RWPE1 (cell line): ENCODE results near the gene CWC27.

Source experiments
- CTCF ChIA-PET: fragments of 350-600 bp; sonication (Branson Sonifier 250); formaldehyde crosslinking; extraction: SDS; loops from one replicate; lab custom pipeline; 2021; lab: Yijun Ruan, JAX
- POLR2A ChIA-PET: fragments of 400-600 bp; formaldehyde crosslinking; extraction: SDS; loops from one replicate; lab custom pipeline; 2020; ENCODE audit warnings: antibody characterized with exemption; ENCODE audit not compliant: low non-redundant PET; lab: Yijun Ruan, JAX
- DNase-seq: peaks from one replicate; pipeline ENCODE4 v3.0.0; 2012; ENCODE audit warnings: low spot score
- H3K27ac ChIP-seq: fragments of 450-650 bp; 2 replicates; pipeline ENCODE4 v1.5.1; 2017
- CTCF ChIP-seq: fragments of 450-650 bp; conservative IDR thresholded peaks from 2 replicates; pipeline ENCODE4 v1.5.1; 2017; ENCODE audit warnings: low read depth, mild to moderate bottlenecking

The CWC27 gene

GRCh38 chr5:64775291-64775690, 6.6 kb downstream of the CWC27 start:
- H3K27ac ChIP-seq, result no peak overlapping the region
- no peak for TF ChIP-seq CTCF
- ChIA-PET CTCF (interaction anchor here (0.6 to 1.2 kb wide), 2 partner anchors 9 to 691 kb away, joined by 4 to 5 read pairs; no protein-coding TSS in a partner anchor), POLR2A (no interaction called here)
- DNase-seq, result no peak

- no peak overlapping the region for H3K27ac ChIP-seq
- ChIA-PET POLR2A (no interaction called here), CTCF (interaction anchor here (0.6 to 2.7 kb wide), 16 partner anchors 9 to 1572 kb away, joined by 3 to 18 read pairs (median 4); no protein-coding TSS in a partner anchor)
- DNase-seq, result peak; percentile 52
- peak; percentile 93 for TF ChIP-seq CTCF
Measured at GRCh38 chr5:64784451-64785025, 15.8 kb downstream of the CWC27 start.

- POLR2A ChIA-PET, result no interaction called here
- TF ChIP-seq CTCF, result no peak
- no peak for DNase-seq
- CTCF ChIA-PET, result interaction anchor here (1.4 kb wide), 1 partner anchor 151 kb away, joined by 3 read pairs; no protein-coding TSS in a partner anchor
- no peak overlapping the region for H3K27ac ChIP-seq
Measured at GRCh38 chr5:64786372-64786771, 17.6 kb downstream of the CWC27 start.

- TF ChIP-seq CTCF, result no peak
Measured at GRCh38 chr5:64788156-64788555, 19.4 kb downstream of the CWC27 start.

GRCh38 chr5:64789457-64789856, 20.7 kb downstream of the CWC27 start:
- CTCF ChIA-PET, result interaction anchor here (1.2 kb wide), 1 partner anchor 154 kb away, joined by 3 read pairs; no protein-coding TSS in a partner anchor

More at GRCh38 chr5:64788156-64788555, 19.4 kb downstream of the CWC27 start:
- H3K27ac ChIP-seq, result no peak overlapping the region
- CTCF ChIA-PET, result interaction anchor here (0.6 to 0.7 kb wide), 2 partner anchors 31 to 135 kb away, joined by 4 read pairs; no protein-coding TSS in a partner anchor
- no peak for DNase-seq
- POLR2A ChIA-PET, result no interaction called here

DNA sequence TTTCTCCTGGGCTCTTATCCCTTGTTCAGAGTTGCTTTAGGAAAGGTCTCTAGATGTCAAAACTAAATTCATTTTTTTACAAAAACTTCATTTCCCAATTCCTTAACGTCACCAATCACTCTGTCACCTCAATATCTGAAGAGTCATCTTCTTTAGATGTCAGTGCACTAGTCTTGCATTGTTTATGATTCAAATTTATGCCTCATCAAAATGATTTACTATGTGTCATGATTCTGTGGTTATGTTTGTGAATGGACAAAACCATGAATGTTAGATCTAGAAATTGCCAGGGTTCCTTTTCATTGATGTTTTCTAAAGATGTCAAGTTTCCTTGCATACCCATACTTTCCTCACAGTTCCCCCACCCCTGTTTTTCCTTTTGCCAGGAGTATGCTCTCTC, 21.5 kb downstream of the CWC27 start:
- POLR2A ChIA-PET, result no interaction called here
- CTCF ChIA-PET, result interaction anchor here (0.5 kb wide), 1 partner anchor 693 kb away, joined by 3 read pairs; no protein-coding TSS in a partner anchor
- no peak for DNase-seq
- H3K27ac ChIP-seq, result no peak overlapping the region
- no peak for TF ChIP-seq CTCF

More at GRCh38 chr5:64789457-64789856, 20.7 kb downstream of the CWC27 start:
- no peak overlapping the region for H3K27ac ChIP-seq
- no peak for DNase-seq
- TF ChIP-seq CTCF, result no peak
- POLR2A ChIA-PET, result no interaction called here
